Neuronal stem cell (in vitro differentiated cells): Measurements from ENCODE around the gene TOM1.

Experiments
- DNase-seq: peaks from one replicate; pipeline ENCODE4 v3.0.0-alpha.2; 2013; ENCODE audit warnings: low spot score
- H2AFZ ChIP-seq: one replicate; pipeline ENCODE4 v1.6.1; 2013; ENCODE audit warnings: mild to moderate bottlenecking, low read length, inconsistent platforms
- H2AK5ac ChIP-seq: 2 replicates; pipeline ENCODE4 v1.6.1; 2013; ENCODE audit warnings: low read depth, mild to moderate bottlenecking, inconsistent platforms, low read length, moderate library complexity, mixed read lengths
- H2BK120ac ChIP-seq: 2 replicates; pipeline ENCODE4 v1.6.1; 2013; ENCODE audit warnings: low read depth, mild to moderate bottlenecking, inconsistent platforms, low read length, moderate library complexity, mixed read lengths
- H2BK12ac ChIP-seq: one replicate; pipeline ENCODE4 v1.6.1; 2013; ENCODE audit warnings: low read length, inconsistent platforms
- H2BK15ac ChIP-seq: 2 replicates; pipeline ENCODE4 v1.6.1; 2013; ENCODE audit warnings: mild to moderate bottlenecking, low read length, inconsistent platforms, mixed read lengths
- H2BK5ac ChIP-seq: one replicate; pipeline ENCODE4 v1.6.1; 2013; ENCODE audit warnings: inconsistent platforms, mild to moderate bottlenecking, low read length, moderate library complexity
- H3K14ac ChIP-seq: one replicate; pipeline ENCODE4 v1.6.1; 2013; ENCODE audit warnings: low read length, inconsistent platforms
- H3K18ac ChIP-seq: 2 replicates; pipeline ENCODE4 v1.6.1; 2013; ENCODE audit warnings: low read length, inconsistent platforms
- H3K23ac ChIP-seq: 2 replicates; pipeline ENCODE4 v1.6.1; 2013; ENCODE audit warnings: low read depth, mild to moderate bottlenecking, mixed read lengths, low read length, inconsistent platforms; ENCODE audit not compliant: poor library complexity
- H3K27ac ChIP-seq: replicated peaks from 3 replicates; pipeline ENCODE4 v1.5.1; 2013; ENCODE audit warnings: low read length, inconsistent platforms
- H3K27me3 ChIP-seq, 3 experiments: 2 replicates each; pipeline ENCODE4 v1.6.1; 2013; ENCODE audit warnings: low read length in 3 of 3, mild to moderate bottlenecking in 2 of 3, inconsistent platforms in 1 of 3, low read depth in 1 of 3, mixed read lengths in 1 of 3, moderate library complexity in 1 of 3; ENCODE audit not compliant: control insufficient read depth in 3 of 3, insufficient read depth in 3 of 3
- H3K36me3 ChIP-seq, 2 donors: replicated peaks in 1 of 2; 2 replicates each; pipeline ENCODE4 v1.6.1; 2013; ENCODE audit warnings: low read length in 2 of 2; ENCODE audit not compliant: control insufficient read depth in 2 of 2, insufficient read depth in 2 of 2
- H3K4ac ChIP-seq: 2 replicates; pipeline ENCODE4 v1.6.1; 2013; ENCODE audit warnings: inconsistent platforms, mild to moderate bottlenecking, low read length, moderate library complexity
- H3K4me1 ChIP-seq, 2 donors: 1 replicate in 1 of 2; 2 replicates in 1 of 2; pipeline ENCODE4 v1.6.1; 2013; ENCODE audit warnings: low read length in 2 of 2, low read depth in 1 of 2; ENCODE audit not compliant: control insufficient read depth in 2 of 2, insufficient read depth in 1 of 2
- H3K4me2 ChIP-seq: one replicate; pipeline ENCODE4 v1.6.1; 2013; ENCODE audit warnings: mild to moderate bottlenecking, low read length, inconsistent platforms; ENCODE audit not compliant: insufficient read depth, poor library complexity, severe bottlenecking
- H3K4me3 ChIP-seq, 2 donors: 2 replicates each; pipeline ENCODE4 v1.5.1; 2013; ENCODE audit warnings: low read length in 2 of 2, mild to moderate bottlenecking in 2 of 2, inconsistent platforms in 1 of 2, moderate library complexity in 1 of 2
- H3K79me1 ChIP-seq: one replicate; pipeline ENCODE4 v1.6.1; 2013; ENCODE audit warnings: low read depth, mild to moderate bottlenecking, inconsistent platforms, low read length, moderate library complexity
- H3K9ac ChIP-seq: one replicate; pipeline ENCODE4 v1.6.1; 2013; ENCODE audit warnings: mild to moderate bottlenecking, low read depth, low read length, inconsistent platforms; ENCODE audit not compliant: poor library complexity
- H3K9me3 ChIP-seq, 2 donors: replicated peaks in 1 of 2; 2 replicates each; pipeline versions ENCODE3 to v1.6.1; 2013; ENCODE audit warnings: low read length in 2 of 2, mild to moderate bottlenecking in 2 of 2, inconsistent platforms in 1 of 2, low read depth in 1 of 2, mixed read lengths in 1 of 2, moderate library complexity in 1 of 2; ENCODE audit not compliant: control insufficient read depth in 2 of 2, insufficient read depth in 1 of 2
- H4K8ac ChIP-seq: one replicate; pipeline ENCODE4 v1.6.1; 2013; ENCODE audit warnings: low read depth, mild to moderate bottlenecking, inconsistent platforms, low read length, moderate library complexity
- H4K91ac ChIP-seq: one replicate; pipeline ENCODE4 v1.6.1; 2013; ENCODE audit warnings: low read length, low read depth, mild to moderate bottlenecking, inconsistent platforms; ENCODE audit not compliant: poor library complexity
- WGBS, 2 donors: extraction: QIAGEN DNeasy Blood & Tissue Kit; methylation state at CpG; one replicate each; pipeline ENCODE4 v1.1.7; 2013; ENCODE audit warnings: missing lambda C conversion rate in 2 of 2, mixed read lengths in 1 of 2; ENCODE audit not compliant: insufficient read length in 2 of 2, insufficient replicate concordance in 1 of 2; ENCODE audit errors: extremely low coverage in 2 of 2; 5-methylcytosine and 5-hydroxymethylcytosine counted together

Gene TOM1

DNA sequence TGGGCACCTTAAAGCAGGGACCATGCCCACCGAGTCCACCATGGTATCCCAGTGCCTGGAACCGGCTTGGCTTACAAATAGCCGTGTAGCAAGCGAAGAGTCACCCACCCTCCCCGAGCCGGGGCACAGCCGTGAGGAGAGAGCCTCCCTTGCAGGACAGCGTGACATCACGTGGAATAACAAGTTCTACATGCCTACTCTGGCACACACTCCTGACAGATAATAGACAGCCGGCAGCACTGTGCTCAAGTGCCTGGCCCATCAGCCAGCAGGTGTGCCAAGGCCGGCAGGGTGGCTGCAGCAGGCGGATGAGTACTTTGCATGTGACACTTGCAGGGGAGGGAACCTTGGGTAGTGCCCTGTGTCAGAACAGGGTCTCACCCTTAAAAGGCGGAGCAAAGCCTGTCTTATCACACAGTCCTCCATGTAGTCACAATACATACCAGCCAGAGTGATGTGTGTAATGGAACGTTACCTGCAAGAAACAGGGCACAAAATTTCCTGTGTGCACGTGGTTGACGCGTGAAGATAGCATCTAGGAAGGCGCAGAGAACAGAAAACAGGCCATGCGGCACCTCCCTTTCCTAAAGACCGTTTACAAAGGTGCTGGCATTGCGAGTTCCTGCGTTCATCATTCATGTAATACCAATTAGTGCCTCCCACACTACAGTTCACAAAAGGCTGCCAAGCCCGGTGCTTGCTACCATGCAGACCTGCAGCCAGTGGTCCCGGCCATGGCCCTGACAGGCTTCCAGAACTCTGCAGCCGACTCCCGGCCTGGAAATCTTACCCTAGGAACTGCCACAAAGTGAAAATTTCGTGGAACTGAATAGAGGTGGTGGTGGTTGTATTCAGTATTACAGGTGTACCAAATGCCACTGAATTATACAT lies 16.4 kb downstream of the TOM1 start:
- Histone ChIP-seq H2AK5ac (no peak overlapping the region), H3K23ac (no peak overlapping the region), H2BK120ac (no peak overlapping the region), H3K27me3 (no peaks in the 10 kb centered on the region), H2BK15ac (no peak overlapping the region), H3K9ac (no peak overlapping the region), H3K9me3 (no peaks in the 10 kb centered on the region), H3K36me3 (peaks cover 4 to 7% of the 10 kb centered on the region in 2 donors), H2BK12ac (no peak overlapping the region), H3K18ac (no peak overlapping the region), H4K91ac (no peak overlapping the region), H3K4me1 (peaks cover 6 to 11% of the 10 kb centered on the region in 2 donors), H3K79me1 (peaks cover 4% of the 10 kb centered on the region), H4K8ac (no peak overlapping the region), H2BK5ac (no peak overlapping the region), H3K4me3 (no peak overlapping the region), H2AFZ (no peak overlapping the region), H3K4me2 (no peak overlapping the region), H3K27ac (no peak overlapping the region), H3K14ac (no peak overlapping the region), H3K4ac (no peak overlapping the region)
- no CpG with 5 or more reads among the region's 27 CpGs for WGBS, 2 donors
- no peak for DNase-seq

DNA sequence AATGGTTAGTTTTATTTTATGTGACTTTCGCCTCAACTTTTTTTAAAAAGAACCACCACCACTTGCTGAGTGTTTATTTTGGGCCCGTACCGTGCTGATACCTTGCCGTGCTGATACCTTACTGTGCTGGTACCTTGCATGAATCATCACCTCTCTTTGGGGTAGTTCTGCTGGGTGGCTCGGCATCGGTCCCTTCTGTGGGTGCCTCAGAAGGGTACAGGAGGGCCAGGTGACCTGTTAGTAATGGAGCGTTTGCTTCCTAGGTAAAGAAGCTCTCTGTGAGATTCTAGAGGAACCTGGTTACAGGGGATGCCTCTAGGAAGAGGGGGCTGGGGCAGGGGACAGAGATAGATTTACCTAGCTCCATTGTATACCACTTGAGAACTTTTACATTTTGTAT lies 17.1 kb downstream of the TOM1 start:
- Histone ChIP-seq H3K4me2 (no peak overlapping the region), H2AK5ac (no peak overlapping the region), H4K91ac (no peak overlapping the region), H2AFZ (no peak overlapping the region), H3K27ac (no peak overlapping the region), H3K9me3 (no peaks in the 10 kb centered on the region), H3K14ac (no peak overlapping the region), H3K27me3 (no peaks in the 10 kb centered on the region), H3K79me1 (peaks cover under 1% of the 10 kb centered on the region), H2BK12ac (no peak overlapping the region), H3K9ac (no peak overlapping the region), H2BK120ac (no peak overlapping the region), H3K36me3 (peaks cover 4 to 7% of the 10 kb centered on the region in 2 donors), H2BK15ac (no peak overlapping the region), H3K18ac (no peak overlapping the region), H3K4me1 (peaks cover 5 to 6% of the 10 kb centered on the region in 2 donors), H2BK5ac (no peak overlapping the region), H4K8ac (no peak overlapping the region), H3K23ac (no peak overlapping the region), H3K4me3 (no peak overlapping the region), H3K4ac (no peak overlapping the region)
- no CpG with 5 or more reads among the region's 7 CpGs for WGBS, 2 donors
- DNase-seq, result no peak

DNA sequence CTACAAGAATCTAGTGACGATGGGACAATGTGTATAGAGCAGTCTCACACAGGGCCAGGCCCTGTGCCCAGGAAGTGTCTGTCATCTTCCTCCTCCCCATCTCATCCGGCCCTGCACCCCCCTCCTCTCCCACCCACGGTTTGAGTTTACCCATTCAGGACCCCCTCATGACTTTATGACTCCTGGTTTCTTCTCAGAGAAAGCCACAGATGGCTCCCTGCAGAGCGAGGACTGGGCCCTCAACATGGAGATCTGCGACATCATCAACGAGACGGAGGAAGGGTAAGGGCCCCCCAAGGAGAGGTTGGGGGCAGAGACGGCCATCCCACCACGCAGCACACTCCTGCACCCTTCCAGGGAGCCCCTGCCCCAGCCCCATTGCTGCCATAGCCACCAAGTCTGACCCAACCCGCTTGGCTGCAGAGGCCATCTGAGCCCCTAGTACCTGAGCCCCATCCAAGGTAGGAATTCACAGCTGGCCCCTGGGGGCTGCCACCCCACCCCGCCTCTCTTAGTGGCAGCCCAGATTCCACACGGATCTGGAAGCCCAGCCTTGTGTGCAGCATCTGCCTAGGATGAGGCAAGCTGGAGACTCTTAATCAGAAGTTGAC lies 18.1 kb downstream of the TOM1 start:
- Histone ChIP-seq H3K23ac (no peak overlapping the region), H3K18ac (peak overlapping the region; percentile 44), H3K4ac (no peak overlapping the region), H3K4me3 (no peak overlapping the region), H3K4me2 (no peak overlapping the region), H2BK5ac (no peak overlapping the region), H3K4me1 (peaks cover under 1 to 3% of the 10 kb centered on the region in 2 donors), H2BK15ac (no peak overlapping the region), H3K14ac (no peak overlapping the region), H3K9ac (peak overlapping the region; percentile 27), H3K27me3 (no peaks in the 10 kb centered on the region), H2BK12ac (no peak overlapping the region), H4K91ac (no peak overlapping the region), H3K36me3 (peaks cover 9 to 12% of the 10 kb centered on the region in 2 donors), H2AFZ (no peak overlapping the region), H4K8ac (no peak overlapping the region), H3K9me3 (no peaks in the 10 kb centered on the region), H2BK120ac (no peak overlapping the region), H3K79me1 (peaks cover 1% of the 10 kb centered on the region), H2AK5ac (no peak overlapping the region), H3K27ac (no peak overlapping the region)
- WGBS, 2 donors, result no CpG with 5 or more reads among the region's 12 CpGs
- DNase-seq, result no peak
